ENCODE results near the gene TTC22.

Gene TTC22

GRCh38 chr1:54774820-54775498, 26.2 kb downstream of the TTC22 start:
- TF ChIP-seq GATA3 (IDR thresholded peaks at IDR 0.05; ENCODE audit: low read depth, low read length): no peak
- no peak for TF ChIP-seq GATA2 (IDR thresholded peaks at IDR 0.05; ENCODE audit: low read depth, low read length)

GRCh38 chr1:54772951-54773350, 28.2 kb downstream of the TTC22 start:
- TF ChIP-seq GATA3 (IDR thresholded peaks at IDR 0.05; ENCODE audit: low read depth, low read length) (no peak), GATA2 (IDR thresholded peaks at IDR 0.05; ENCODE audit: low read depth, low read length) (no peak)

- TF ChIP-seq GATA3 (IDR thresholded peaks at IDR 0.05; ENCODE audit: low read depth, low read length): no peak
- no peak for TF ChIP-seq GATA2 (IDR thresholded peaks at IDR 0.05; ENCODE audit: low read depth, low read length)
Observed at GRCh38 chr1:54768093-54768492, 33.0 kb downstream of the TTC22 start.

- TF ChIP-seq GATA3 (IDR thresholded peaks at IDR 0.05; ENCODE audit: low read depth, low read length): no peak
Observed at GRCh38 chr1:54767526-54767925, 33.6 kb downstream of the TTC22 start.

GRCh38 chr1:54766726-54767125, 34.4 kb downstream of the TTC22 start:
- TF ChIP-seq GATA3 (IDR thresholded peaks at IDR 0.05; ENCODE audit: low read depth, low read length) (no peak), GATA2 (IDR thresholded peaks at IDR 0.05; ENCODE audit: low read depth, low read length) (no peak)

- no peak for TF ChIP-seq GATA3 (IDR thresholded peaks at IDR 0.05; ENCODE audit: low read depth, low read length)
- no peak for TF ChIP-seq GATA2 (IDR thresholded peaks at IDR 0.05; ENCODE audit: low read depth, low read length)
Observed at GRCh38 chr1:54764922-54765561, 36.1 kb downstream of the TTC22 start.

GRCh38 chr1:54764133-54764921, 36.8 kb downstream of the TTC22 start, which contains the start of gene PARS2:
PARS2 (minus strand) TSS chr1:54764523; CDS start chr1:54759161, 5,362 bp downstream.
- TF ChIP-seq GATA2 (IDR thresholded peaks at IDR 0.05; ENCODE audit: low read depth, low read length) (no peak), GATA3 (IDR thresholded peaks at IDR 0.05; ENCODE audit: low read depth, low read length) (no peak)

- no peak for TF ChIP-seq GATA3 (IDR thresholded peaks at IDR 0.05; ENCODE audit: low read depth, low read length)
Observed at GRCh38 chr1:54763816-54764132, 37.3 kb downstream of the TTC22 start.

GRCh38 chr1:54758678-54759348, 42.3 kb downstream of the TTC22 start:
- TF ChIP-seq GATA3 (IDR thresholded peaks at IDR 0.05; ENCODE audit: low read depth, low read length) (no peak), GATA2 (IDR thresholded peaks at IDR 0.05; ENCODE audit: low read depth, low read length) (no peak)

GRCh38 chr1:54757833-54758232, 43.3 kb downstream of the TTC22 start:
- TF ChIP-seq GATA3 (IDR thresholded peaks at IDR 0.05; ENCODE audit: low read depth, low read length) (no peak), GATA2 (IDR thresholded peaks at IDR 0.05; ENCODE audit: low read depth, low read length) (no peak)

- TF ChIP-seq GATA2 (IDR thresholded peaks at IDR 0.05; ENCODE audit: low read depth, low read length) (no peak), GATA3 (IDR thresholded peaks at IDR 0.05; ENCODE audit: low read depth, low read length) (no peak)
Observed at GRCh38 chr1:54754486-54755285, 46.4 kb downstream of the TTC22 start.

- TF ChIP-seq GATA2 (IDR thresholded peaks at IDR 0.05; ENCODE audit: low read depth, low read length) (no peak), GATA3 (IDR thresholded peaks at IDR 0.05; ENCODE audit: low read depth, low read length) (no peak)
Observed at GRCh38 chr1:54754045-54754444, 47.1 kb downstream of the TTC22 start.

GRCh38 chr1:54751426-54751825, 49.7 kb downstream of the TTC22 start:
- TF ChIP-seq GATA3 (IDR thresholded peaks at IDR 0.05; ENCODE audit: low read depth, low read length) (no peak), GATA2 (IDR thresholded peaks at IDR 0.05; ENCODE audit: low read depth, low read length) (no peak)

- TF ChIP-seq GATA2 (IDR thresholded peaks at IDR 0.05; ENCODE audit: low read depth, low read length) (no peak), GATA3 (IDR thresholded peaks at IDR 0.05; ENCODE audit: low read depth, low read length) (no peak)
Observed at GRCh38 chr1:54750596-54750995, 50.5 kb downstream of the TTC22 start.
